H1 (cell line): ENCODE measurements around the gene NBL1. TPM values are rescaled to one million over a fixed set of nuclear protein-coding genes. Genes with fewer than 3 reads are reported as not detected.
A peak's percentile ranks its signal among the peaks of the same experiment; 100 is the strongest.

Experiments
- CTCF ChIA-PET: fragments of 300-600 bp; sonication (Branson Sonifier 250); formaldehyde crosslinking; loops from one replicate; lab custom pipeline; 2021; ENCODE audit not compliant: partially characterized antibody; lab: Charles Lee
- POLR2A ChIA-PET: fragments of 300-600 bp; sonication (Branson Sonifier 250); formaldehyde crosslinking; loops from one replicate; lab custom pipeline; 2021; ENCODE audit warnings: inconsistent platforms; ENCODE audit not compliant: partially characterized antibody; lab: Charles Lee
- DNase-seq, 2 experiments: peaks; one replicate each; pipeline versions ENCODE4 v3.0.0 to v3.0.0-alpha.2; 2010 to 2022; ENCODE audit warnings: low spot score in 2 of 2, low read depth in 1 of 2, mixed read lengths in 1 of 2
- FAIRE-seq: peaks from 2 replicates; lab custom pipeline; 2011; peaks lifted over from hg19 to GRCh38; lab: Jason Lieb, UNC
- H2AFZ ChIP-seq: 2 replicates; pipeline ENCODE4 v1.8.1; 2012; ENCODE audit warnings: low read length, inconsistent platforms
- H2AK5ac ChIP-seq: 2 replicates; pipeline ENCODE4 v1.6.1; 2013; ENCODE audit warnings: low read depth, low read length
- H2BK120ac ChIP-seq: replicated peaks from 2 replicates; pipeline ENCODE3; 2013; ENCODE audit warnings: low read depth, low read length, inconsistent platforms
- H2BK12ac ChIP-seq: 2 replicates; pipeline ENCODE4 v1.6.1; 2013; ENCODE audit warnings: low read depth, low read length
- H2BK15ac ChIP-seq: 2 replicates; pipeline ENCODE4 v1.6.1; 2013; ENCODE audit warnings: low read length
- H2BK20ac ChIP-seq: 2 replicates; pipeline ENCODE4 v1.6.1; 2013; ENCODE audit warnings: low read length
- H2BK5ac ChIP-seq: 2 replicates; pipeline ENCODE4 v1.6.1; 2013; ENCODE audit warnings: low read depth, low read length
- H3K14ac ChIP-seq: 2 replicates; pipeline ENCODE4 v1.6.1; 2013; ENCODE audit warnings: inconsistent platforms; ENCODE audit not compliant: insufficient read length
- H3K18ac ChIP-seq: 2 replicates; pipeline ENCODE4 v1.6.1; 2013; ENCODE audit warnings: low read length; ENCODE audit errors: extremely low read depth
- H3K23ac ChIP-seq: 2 replicates; pipeline ENCODE4 v1.6.1; 2013; ENCODE audit warnings: inconsistent platforms; ENCODE audit not compliant: insufficient read length
- H3K23me2 ChIP-seq: 2 replicates; pipeline ENCODE4 v1.6.1; 2013; ENCODE audit warnings: low read depth, low read length
- H3K27ac ChIP-seq: 2 replicates; pipeline ENCODE4 v1.6.1; 2011; ENCODE audit warnings: low read depth, low read length, inconsistent platforms
- H3K27me3 ChIP-seq, 4 experiments: replicated peaks in 1 of 4; 1 replicate in 1 of 4; 2 replicates in 3 of 4; pipeline versions ENCODE4 v1.6.1 to v1.8.1; 2011 to 2013; ENCODE audit warnings: low read length in 3 of 4, mild to moderate bottlenecking in 3 of 4, inconsistent platforms in 2 of 4, mixed read lengths in 2 of 4, moderate library complexity in 1 of 4; ENCODE audit not compliant: control insufficient read depth in 3 of 4, insufficient read depth in 3 of 4; ENCODE audit errors: extremely low read depth in 1 of 4
- H3K36me3 ChIP-seq, 4 experiments: 2 replicates each; pipeline versions ENCODE4 v1.6.1 to v1.8.1; 2011 to 2013; ENCODE audit warnings: mild to moderate bottlenecking in 4 of 4, low read length in 3 of 4, moderate library complexity in 2 of 4, control low read depth in 1 of 4, inconsistent platforms in 1 of 4; ENCODE audit not compliant: insufficient read depth in 4 of 4, control insufficient read depth in 2 of 4
- H3K4ac ChIP-seq: replicated peaks from 2 replicates; pipeline ENCODE3; 2013; ENCODE audit warnings: low read length, low read depth, mixed read lengths, inconsistent platforms; ENCODE audit not compliant: insufficient read length
- H3K4me1 ChIP-seq, 4 experiments: replicated peaks in 1 of 4; 1 replicate in 1 of 4; 2 replicates in 3 of 4; pipeline versions ENCODE4 v1.6.1 to v1.8.1; 2011 to 2013; ENCODE audit warnings: low read length in 3 of 4, inconsistent platforms in 2 of 4, mixed read lengths in 1 of 4; ENCODE audit not compliant: insufficient read depth in 4 of 4, control insufficient read depth in 3 of 4
- H3K4me2 ChIP-seq, 2 experiments: 2 replicates each; pipeline versions ENCODE4 v1.6.1 to v1.8.1; 2011 to 2013; ENCODE audit warnings: low read depth in 2 of 2, low read length in 2 of 2, control low read depth in 1 of 2, inconsistent platforms in 1 of 2, mild to moderate bottlenecking in 1 of 2; ENCODE audit not compliant: insufficient read depth in 1 of 2
- H3K4me3 ChIP-seq, 4 experiments: fragments of 200-600, 300-600 bp in 1 of 4; sonication (generic), shearing (Covaris generic), sonication (Bioruptor Twin) in 1 of 4; 2 replicates each; pipeline versions ENCODE4 v1.5.1 to v1.8.1; 2011 to 2016; ENCODE audit warnings: low read length in 4 of 4, low read depth in 3 of 4, control low read depth in 2 of 4, inconsistent platforms in 2 of 4, mild to moderate bottlenecking in 2 of 4, mixed read lengths in 1 of 4, moderate library complexity in 1 of 4; ENCODE audit not compliant: insufficient read depth in 2 of 4; ENCODE audit errors: extremely low read depth in 1 of 4
- H3K56ac ChIP-seq: replicated peaks from 2 replicates; pipeline ENCODE3; 2013; ENCODE audit warnings: low read depth, mild to moderate bottlenecking, mixed read lengths, low read length, inconsistent platforms; ENCODE audit not compliant: insufficient read length
- H3K79me1 ChIP-seq: 2 replicates; pipeline ENCODE4 v1.6.1; 2013; ENCODE audit warnings: low read depth, low read length, control low read depth
- H3K79me2 ChIP-seq, 2 experiments: 2 replicates each; pipeline versions ENCODE4 v1.6.1 to v1.8.1; 2012 to 2013; ENCODE audit warnings: low read length in 2 of 2, mild to moderate bottlenecking in 2 of 2, inconsistent platforms in 1 of 2; ENCODE audit not compliant: insufficient read depth in 2 of 2, control insufficient read depth in 1 of 2
- H3K9ac ChIP-seq, 4 experiments: replicated peaks in 1 of 4; 1 replicate in 1 of 4; 2 replicates in 3 of 4; pipeline versions ENCODE4 v1.6.1 to v1.8.1; 2011 to 2013; ENCODE audit warnings: low read depth in 3 of 4, low read length in 3 of 4, control low read depth in 2 of 4, mild to moderate bottlenecking in 2 of 4, moderate library complexity in 2 of 4, inconsistent platforms in 1 of 4; ENCODE audit errors: extremely low read depth in 1 of 4
- H3K9me3 ChIP-seq, 2 experiments: 2 replicates each; pipeline versions ENCODE4 v1.6.1 to v1.8.1; 2012 to 2013; ENCODE audit warnings: mild to moderate bottlenecking in 2 of 2, moderate library complexity in 2 of 2, control low read depth in 1 of 2, inconsistent platforms in 1 of 2, low read depth in 1 of 2, low read length in 1 of 2, mixed read lengths in 1 of 2; ENCODE audit not compliant: insufficient read depth in 2 of 2
- H4K20me1 ChIP-seq, 2 experiments: replicated peaks in 1 of 2; 2 replicates each; pipeline versions ENCODE3 to v1.8.1; 2011 to 2013; ENCODE audit warnings: inconsistent platforms in 2 of 2, low read length in 2 of 2, mild to moderate bottlenecking in 1 of 2; ENCODE audit not compliant: insufficient read depth in 2 of 2, control insufficient read depth in 1 of 2
- H4K5ac ChIP-seq: 2 replicates; pipeline ENCODE4 v1.6.1; 2013; ENCODE audit warnings: low read length, low read depth, mixed read lengths, inconsistent platforms; ENCODE audit not compliant: insufficient read length
- H4K8ac ChIP-seq: 2 replicates; pipeline ENCODE4 v1.8.0; 2013; ENCODE audit warnings: mild to moderate bottlenecking, moderate library complexity, low read length, inconsistent platforms; ENCODE audit not compliant: insufficient read depth; ENCODE audit errors: extremely low read depth
- H4K91ac ChIP-seq: replicated peaks from 2 replicates; pipeline ENCODE3; 2013; ENCODE audit warnings: low read length, mixed read lengths, inconsistent platforms; ENCODE audit not compliant: insufficient read length
- BACH1 ChIP-seq: IDR thresholded peaks from 2 replicates; pipeline ENCODE4 v1.6.1; 2012; ENCODE audit warnings: low read length, improper control_type of control experiment
- CREB1 ChIP-seq: IDR thresholded peaks from 2 replicates; pipeline ENCODE4 v1.6.1; 2012; ENCODE audit warnings: inconsistent platforms
- EGR1 ChIP-seq: IDR thresholded peaks from 2 replicates; pipeline ENCODE4 v1.6.1; 2011; ENCODE audit warnings: low read depth, low read length, borderline replicate concordance
- EZH2 ChIP-seq: fragments of 200-600 bp; sonication (generic); IDR thresholded peaks from 2 replicates; pipeline ENCODE4 v1.7.1; 2012; ENCODE audit warnings: low read depth, mild to moderate bottlenecking, moderate library complexity, low read length, inconsistent platforms; ENCODE audit not compliant: severe bottlenecking
- GABPA ChIP-seq: IDR thresholded peaks from 2 replicates; pipeline ENCODE4 v1.6.1; 2011; ENCODE audit warnings: mild to moderate bottlenecking, low read length, moderate library complexity, borderline replicate concordance; ENCODE audit not compliant: insufficient read depth
- MAFK ChIP-seq: IDR thresholded peaks from 2 replicates; pipeline ENCODE4 v1.6.1; 2012; ENCODE audit warnings: low read depth, mild to moderate bottlenecking, improper control_type of control experiment, low read length
- MAX ChIP-seq: IDR thresholded peaks from 2 replicates; pipeline ENCODE4 v1.6.1; 2012; ENCODE audit warnings: inconsistent platforms
- POLR2A ChIP-seq, 2 experiments: IDR thresholded peaks; 1 replicate in 1 of 2; 2 replicates in 1 of 2; pipeline ENCODE4 v1.6.1; 2011; ENCODE audit warnings: low read depth in 2 of 2, low read length in 2 of 2, mild to moderate bottlenecking in 2 of 2; ENCODE audit errors: control extremely low read depth in 1 of 2
- SAP30 ChIP-seq: fragments of 300-600 bp; sonication (generic); IDR thresholded peaks from 2 replicates; pipeline ENCODE4 v1.7.1; 2012; ENCODE audit warnings: low read length, moderate library complexity, mild to moderate bottlenecking, inconsistent platforms; ENCODE audit not compliant: insufficient read depth, insufficient replicate concordance
- TAF7 ChIP-seq: optimal IDR thresholded peaks from 2 replicates; pipeline ENCODE3; 2011; ENCODE audit warnings: low read depth, mild to moderate bottlenecking, inconsistent platforms, low read length, moderate library complexity, borderline replicate concordance
- TBP ChIP-seq: IDR thresholded peaks from 2 replicates; pipeline ENCODE4 v1.6.1; 2011; ENCODE audit warnings: low read depth, low read length, improper control_type of control experiment
- ZNF274 ChIP-seq: IDR thresholded peaks from 2 replicates; pipeline ENCODE4 v1.7.0; 2012; ENCODE audit warnings: low read length, borderline replicate concordance; ENCODE audit errors: extremely low read depth
- WGBS, 2 experiments: shearing (Covaris generic) in 1 of 2; methylation state at CpG; one replicate each; pipeline versions ENCODE4 v1.1.6 to v1.1.7; 2013 to 2015; ENCODE audit warnings: low lambda C conversion rate in 2 of 2, mixed read lengths in 2 of 2, inconsistent platforms in 1 of 2, low coverage in 1 of 2, missing lambda C conversion rate in 1 of 2; ENCODE audit not compliant: insufficient replicate concordance in 2 of 2, insufficient coverage in 1 of 2, insufficient read length in 1 of 2; ENCODE audit errors: extremely low coverage in 1 of 2, missing lambda C conversion rate in 1 of 2; 5-methylcytosine and 5-hydroxymethylcytosine counted together
- polyA plus RNA-seq, 7 experiments: library from polyadenylated mRNA; depleted of rRNA in 3 of 7; stranded (reverse) in 5 of 7; unstranded in 2 of 7; fragments of >200 nt in 5 of 7; fragments of 200-250 nt in 2 of 7; gene quantifications; 1 replicate in 5 of 7; 2 replicates in 1 of 7; 4 replicates in 1 of 7; pipeline versions ENCODE4 v1.2.1 to v1.2.3, GENCODE V29; 2011 to 2013; ENCODE audit warnings: missing spikeins in 2 of 7, mixed read lengths in 2 of 7
- total RNA-seq: library from RNA; stranded (reverse); fragmentation: NEBNext Ultra II Directional; extraction: Animal tissue kit (Norgen Biotek cat#: 25700); gene quantifications from 2 replicates; pipeline ENCODE4 v1.2.1, GENCODE V29; 2021

The NBL1 gene
- total and polyA plus RNA-seq, 2 of the 8 experiments (the other 6 are each of a cell fraction or from before 2014, with no cell fraction given), result 8.7 to 9.7 TPM

- CTCF ChIA-PET, result interaction anchor here (1.0 to 6.8 kb wide), 3 partner anchors 10 to 323 kb away, joined by 3 to 68 read pairs (median 9); no protein-coding TSS in a partner anchor
- Histone ChIP-seq H2BK120ac (no peak overlapping the region), H3K9me3 (no peaks in the 10 kb centered on the region), H3K23me2 (peaks cover 3% of the 10 kb centered on the region; the same call in 1 of the 2 replicates), H3K4me1 (no peaks in the 10 kb centered on the region; a peak in 2 of 7 replicates), H3K4ac (no peak overlapping the region), H2BK15ac (no peak overlapping the region), H4K8ac (no peak overlapping the region), H3K27ac (no peak overlapping the region), H2BK20ac (no peak overlapping the region), H3K23ac (no peak overlapping the region), H3K18ac (no peak overlapping the region), H3K56ac (no peak overlapping the region), H3K79me1 (no peaks in the 10 kb centered on the region), H2AFZ (no peak overlapping the region), H3K4me3 (no peak overlapping the region), H2BK5ac (no peak overlapping the region), H3K9ac (no peak overlapping the region), H3K36me3 (no peaks in the 10 kb centered on the region), H4K91ac (no peak overlapping the region), H4K20me1 (peaks cover 0 to 2% of the 10 kb centered on the region in 2 experiments), H3K79me2 (no peaks in the 10 kb centered on the region), H2BK12ac (no peak overlapping the region), H3K4me2 (no peak overlapping the region), H4K5ac (no peak overlapping the region), H3K14ac (no peak overlapping the region), H3K27me3 (peaks cover 10 to 21% (median 15%) of the 10 kb centered on the region in 4 experiments)
- 87% methylated on average over 4 of the region's 4 CpGs; no CpG with 5 or more reads in 1 of the 2 experiments for WGBS, 2 experiments
- FAIRE-seq (no peak), DNase-seq (no peak)
- TF ChIP-seq EZH2 (no peak), SAP30 (no peak), POLR2A (IDR thresholded peaks at IDR 0.05; ENCODE audit: control extremely low read depth in 1 of 2, low read depth in 2 of 2, low read length in 2 of 2) (no peak), BACH1 (no peak), EGR1 (no peak), TAF7 (no peak), CREB1 (no peak), MAX (no peak), TBP (no peak), ZNF274 (no peak), GABPA (no peak), MAFK (no peak)
- TF ChIP-seq, all 59 proteins: peak for 0
- POLR2A ChIA-PET, result no interaction called here
- H2AK5ac ChIP-seq, result 0 out of 2 replicates have a peak overlapping the region, but pooled peaks have one; percentile 82
Measured at GRCh38 chr1:19670787-19671186, 26.7 kb downstream of the NBL1 start.
